HepG2 (cell line): Measurements from ENCODE around the gene SPATA21. TPM values are rescaled to one million over a fixed set of nuclear protein-coding genes. Genes with fewer than 3 reads are reported as not detected.

ENCODE experiments used
- ASH2L ChIP-seq: fragments of 300-600, 200-600 bp; sonication (generic); IDR thresholded peaks from 2 replicates; pipeline ENCODE4 v1.7.0; 2017; ENCODE audit warnings: low read depth, mild to moderate bottlenecking, moderate library complexity, mixed read lengths, low read length; ENCODE audit not compliant: insufficient read length
- KLF11 ChIP-seq: IDR thresholded peaks from 2 replicates; pipeline ENCODE4 v1.6.1; 2016; ENCODE audit warnings: missing compliant biosample characterization
- MEF2D ChIP-seq: sonication (generic); formaldehyde crosslinking; IDR thresholded peaks from 2 replicates; pipeline ENCODE4 v1.5.1; 2020; ENCODE audit warnings: mild to moderate bottlenecking, missing genetic modification reagents
- NR2F1 ChIP-seq, 2 experiments: fragments of 450-650 bp in 1 of 2; formaldehyde crosslinking in 1 of 2; IDR thresholded peaks; 2 replicates each; pipeline versions ENCODE4 v1.5.0 to v1.6.1; 2016 to 2020; ENCODE audit warnings: mild to moderate bottlenecking in 1 of 2, missing compliant biosample characterization in 1 of 2, missing genetic modification reagents in 1 of 2, moderate library complexity in 1 of 2
- PPARG ChIP-seq: conservative IDR thresholded peaks from 2 replicates; pipeline ENCODE4 v1.6.1; 2016; ENCODE audit warnings: missing biosample characterization, missing genetic modification reagents
- ZBTB7A ChIP-seq: sonication (generic); formaldehyde crosslinking; IDR thresholded peaks from 2 replicates; pipeline ENCODE4 v1.8.0; 2022; ENCODE audit warnings: mild to moderate bottlenecking, missing genetic modification reagents
- ZNF205 ChIP-seq: IDR thresholded peaks from 2 replicates; pipeline ENCODE4 v1.6.1; 2018; ENCODE audit warnings: missing biosample characterization, missing genetic modification reagents
- ZNF431 ChIP-seq: sonication (generic); formaldehyde crosslinking; IDR thresholded peaks from 2 replicates; pipeline ENCODE4 v1.9.0; 2022; ENCODE audit warnings: missing genetic modification reagents, low read depth, mild to moderate bottlenecking, borderline replicate concordance
- polyA plus RNA-seq, 8 experiments: library from polyadenylated mRNA; depleted of rRNA in 3 of 8; stranded (reverse) in 7 of 8; unstranded in 1 of 8; fragments of >200 nt; fragmentation: Illumina TruSeq in 4 of 8; extraction: Trizol in 4 of 8; gene quantifications; 2 replicates each; pipeline versions ENCODE4 v1.2.1 to v1.2.3, GENCODE V29; 2011 to 2016; ENCODE audit warnings: low read depth in 4 of 8, missing spikeins in 1 of 8, mixed read lengths in 1 of 8; ENCODE audit not compliant: insufficient read depth in 1 of 8
- total RNA-seq, 5 experiments: library from RNA; depleted of rRNA; stranded (reverse); fragments of >200 nt; fragmentation: Illumina TruSeq; extraction: Trizol; gene quantifications; 2 replicates each; pipeline ENCODE4 v1.2.3, GENCODE V29; 2016; ENCODE audit warnings: low read depth in 1 of 5
- TF ChIP-seq, protein P1 (sequence below): sonication (generic); formaldehyde crosslinking; IDR thresholded peaks from 2 replicates; pipeline ENCODE4 v1.5.1; 2020; ENCODE audit warnings: mild to moderate bottlenecking, missing genetic modification reagents, moderate library complexity
- TF ChIP-seq, protein P2 (sequence below): sonication (generic); formaldehyde crosslinking; conservative IDR thresholded peaks from 2 replicates; pipeline ENCODE4 v1.4.0; 2020; ENCODE audit warnings: missing genetic modification reagents
- TF ChIP-seq, protein P3 (sequence below): sonication (generic); formaldehyde crosslinking; IDR thresholded peaks from 2 replicates; pipeline ENCODE4 v1.5.0; 2020; ENCODE audit warnings: mild to moderate bottlenecking, missing genetic modification reagents
- TF ChIP-seq, protein P4 (sequence below): sonication (generic); formaldehyde crosslinking; IDR thresholded peaks from 2 replicates; pipeline ENCODE4 v1.4.0; 2020; ENCODE audit warnings: missing genetic modification reagents, borderline replicate concordance
- TF ChIP-seq, protein P5 (sequence below): sonication (generic); formaldehyde crosslinking; IDR thresholded peaks from 2 replicates; pipeline ENCODE4 v1.5.0; 2020; ENCODE audit warnings: mild to moderate bottlenecking, missing genetic modification reagents, borderline replicate concordance

The SPATA21 gene
- total and polyA plus RNA-seq, 2 of the 13 experiments (the other 11 are each of a cell fraction or from before 2014, with no cell fraction given), result 0.80 to 1.4 TPM

DNA sequence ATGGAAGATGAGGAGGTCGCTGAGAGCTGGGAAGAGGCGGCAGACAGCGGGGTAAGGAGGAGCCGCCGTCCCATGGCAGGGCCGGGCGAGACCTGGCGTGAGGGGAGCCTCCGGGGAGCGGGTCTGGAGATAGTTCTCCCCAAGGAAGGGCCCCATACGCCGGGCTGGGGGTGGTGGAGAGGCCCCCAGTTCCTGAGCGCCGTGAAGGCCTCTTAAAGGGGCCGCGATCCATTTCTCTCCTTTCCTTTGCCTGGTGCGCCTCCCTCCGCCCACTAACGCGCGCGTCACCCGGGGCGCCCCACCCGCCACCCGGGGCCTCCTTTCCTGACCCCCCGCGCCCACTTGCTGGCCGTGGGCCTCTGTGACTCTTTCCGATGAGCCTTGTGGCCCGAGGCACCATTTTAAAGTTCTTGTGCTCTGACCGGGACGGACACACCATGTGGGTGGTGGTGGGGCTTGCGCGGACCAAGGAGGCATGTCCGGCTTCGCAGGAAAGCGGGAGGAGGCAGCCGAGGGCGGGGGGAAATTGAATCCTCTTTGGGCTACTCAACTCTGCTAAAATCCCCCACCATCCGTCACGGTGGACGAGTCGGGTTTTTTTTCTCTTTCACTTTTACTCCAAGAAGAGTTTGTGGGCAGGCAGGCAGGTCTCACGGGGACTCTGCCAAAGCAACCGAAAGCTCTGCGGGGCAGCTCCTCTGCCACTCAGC is 69.8 kb downstream of the SPATA21 start (continued):
- TF ChIP-seq, protein P1, sequence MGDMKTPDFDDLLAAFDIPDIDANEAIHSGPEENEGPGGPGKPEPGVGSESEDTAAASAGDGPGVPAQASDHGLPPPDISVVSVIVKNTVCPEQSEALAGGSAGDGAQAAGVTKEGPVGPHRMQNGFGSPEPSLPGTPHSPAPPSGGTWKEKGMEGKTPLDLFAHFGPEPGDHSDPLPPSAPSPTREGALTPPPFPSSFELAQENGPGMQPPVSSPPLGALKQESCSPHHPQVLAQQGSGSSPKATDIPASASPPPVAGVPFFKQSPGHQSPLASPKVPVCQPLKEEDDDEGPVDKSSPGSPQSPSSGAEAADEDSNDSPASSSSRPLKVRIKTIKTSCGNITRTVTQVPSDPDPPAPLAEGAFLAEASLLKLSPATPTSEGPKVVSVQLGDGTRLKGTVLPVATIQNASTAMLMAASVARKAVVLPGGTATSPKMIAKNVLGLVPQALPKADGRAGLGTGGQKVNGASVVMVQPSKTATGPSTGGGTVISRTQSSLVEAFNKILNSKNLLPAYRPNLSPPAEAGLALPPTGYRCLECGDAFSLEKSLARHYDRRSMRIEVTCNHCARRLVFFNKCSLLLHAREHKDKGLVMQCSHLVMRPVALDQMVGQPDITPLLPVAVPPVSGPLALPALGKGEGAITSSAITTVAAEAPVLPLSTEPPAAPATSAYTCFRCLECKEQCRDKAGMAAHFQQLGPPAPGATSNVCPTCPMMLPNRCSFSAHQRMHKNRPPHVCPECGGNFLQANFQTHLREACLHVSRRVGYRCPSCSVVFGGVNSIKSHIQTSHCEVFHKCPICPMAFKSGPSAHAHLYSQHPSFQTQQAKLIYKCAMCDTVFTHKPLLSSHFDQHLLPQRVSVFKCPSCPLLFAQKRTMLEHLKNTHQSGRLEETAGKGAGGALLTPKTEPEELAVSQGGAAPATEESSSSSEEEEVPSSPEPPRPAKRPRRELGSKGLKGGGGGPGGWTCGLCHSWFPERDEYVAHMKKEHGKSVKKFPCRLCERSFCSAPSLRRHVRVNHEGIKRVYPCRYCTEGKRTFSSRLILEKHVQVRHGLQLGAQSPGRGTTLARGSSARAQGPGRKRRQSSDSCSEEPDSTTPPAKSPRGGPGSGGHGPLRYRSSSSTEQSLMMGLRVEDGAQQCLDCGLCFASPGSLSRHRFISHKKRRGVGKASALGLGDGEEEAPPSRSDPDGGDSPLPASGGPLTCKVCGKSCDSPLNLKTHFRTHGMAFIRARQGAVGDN, result peak; percentile 77
- peak; percentile 84 for TF ChIP-seq ASH2L
- TF ChIP-seq, protein P2, sequence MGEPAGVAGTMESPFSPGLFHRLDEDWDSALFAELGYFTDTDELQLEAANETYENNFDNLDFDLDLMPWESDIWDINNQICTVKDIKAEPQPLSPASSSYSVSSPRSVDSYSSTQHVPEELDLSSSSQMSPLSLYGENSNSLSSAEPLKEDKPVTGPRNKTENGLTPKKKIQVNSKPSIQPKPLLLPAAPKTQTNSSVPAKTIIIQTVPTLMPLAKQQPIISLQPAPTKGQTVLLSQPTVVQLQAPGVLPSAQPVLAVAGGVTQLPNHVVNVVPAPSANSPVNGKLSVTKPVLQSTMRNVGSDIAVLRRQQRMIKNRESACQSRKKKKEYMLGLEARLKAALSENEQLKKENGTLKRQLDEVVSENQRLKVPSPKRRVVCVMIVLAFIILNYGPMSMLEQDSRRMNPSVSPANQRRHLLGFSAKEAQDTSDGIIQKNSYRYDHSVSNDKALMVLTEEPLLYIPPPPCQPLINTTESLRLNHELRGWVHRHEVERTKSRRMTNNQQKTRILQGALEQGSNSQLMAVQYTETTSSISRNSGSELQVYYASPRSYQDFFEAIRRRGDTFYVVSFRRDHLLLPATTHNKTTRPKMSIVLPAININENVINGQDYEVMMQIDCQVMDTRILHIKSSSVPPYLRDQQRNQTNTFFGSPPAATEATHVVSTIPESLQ (CRISPR knock-in tag), result no peak
- no peak for TF ChIP-seq ZBTB7A (CRISPR knock-in tag)
- TF ChIP-seq, protein P3, sequence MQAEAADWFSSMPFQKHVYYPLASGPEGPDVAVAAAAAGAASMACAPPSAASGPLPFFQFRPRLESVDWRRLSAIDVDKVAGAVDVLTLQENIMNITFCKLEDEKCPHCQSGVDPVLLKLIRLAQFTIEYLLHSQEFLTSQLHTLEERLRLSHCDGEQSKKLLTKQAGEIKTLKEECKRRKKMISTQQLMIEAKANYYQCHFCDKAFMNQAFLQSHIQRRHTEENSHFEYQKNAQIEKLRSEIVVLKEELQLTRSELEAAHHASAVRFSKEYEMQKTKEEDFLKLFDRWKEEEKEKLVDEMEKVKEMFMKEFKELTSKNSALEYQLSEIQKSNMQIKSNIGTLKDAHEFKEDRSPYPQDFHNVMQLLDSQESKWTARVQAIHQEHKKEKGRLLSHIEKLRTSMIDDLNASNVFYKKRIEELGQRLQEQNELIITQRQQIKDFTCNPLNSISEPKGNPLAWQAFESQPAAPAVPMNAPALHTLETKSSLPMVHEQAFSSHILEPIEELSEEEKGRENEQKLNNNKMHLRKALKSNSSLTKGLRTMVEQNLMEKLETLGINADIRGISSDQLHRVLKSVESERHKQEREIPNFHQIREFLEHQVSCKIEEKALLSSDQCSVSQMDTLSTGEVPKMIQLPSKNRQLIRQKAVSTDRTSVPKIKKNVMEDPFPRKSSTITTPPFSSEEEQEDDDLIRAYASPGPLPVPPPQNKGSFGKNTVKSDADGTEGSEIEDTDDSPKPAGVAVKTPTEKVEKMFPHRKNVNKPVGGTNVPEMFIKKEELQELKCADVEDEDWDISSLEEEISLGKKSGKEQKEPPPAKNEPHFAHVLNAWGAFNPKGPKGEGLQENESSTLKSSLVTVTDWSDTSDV (CRISPR knock-in tag), result peak; percentile 92
- 0 out of 2 replicates have a peak, but pooled peaks have one; percentile 12 for TF ChIP-seq PPARG (CRISPR knock-in tag)
- 0 out of 2 replicates have a peak, but pooled peaks have one; percentile 13 for TF ChIP-seq MEF2D (CRISPR knock-in tag)
- TF ChIP-seq, protein P4, sequence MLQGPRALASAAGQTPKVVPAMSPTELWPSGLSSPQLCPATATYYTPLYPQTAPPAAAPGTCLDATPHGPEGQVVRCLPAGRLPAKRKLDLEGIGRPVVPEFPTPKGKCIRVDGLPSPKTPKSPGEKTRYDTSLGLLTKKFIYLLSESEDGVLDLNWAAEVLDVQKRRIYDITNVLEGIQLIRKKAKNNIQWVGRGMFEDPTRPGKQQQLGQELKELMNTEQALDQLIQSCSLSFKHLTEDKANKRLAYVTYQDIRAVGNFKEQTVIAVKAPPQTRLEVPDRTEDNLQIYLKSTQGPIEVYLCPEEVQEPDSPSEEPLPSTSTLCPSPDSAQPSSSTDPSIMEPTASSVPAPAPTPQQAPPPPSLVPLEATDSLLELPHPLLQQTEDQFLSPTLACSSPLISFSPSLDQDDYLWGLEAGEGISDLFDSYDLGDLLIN (CRISPR knock-in tag), result peak; percentile 62; the same call in 1 of the 2 replicates
- no peak for TF ChIP-seq ZNF431 (CRISPR knock-in tag)
- TF ChIP-seq NR2F1 (CRISPR knock-in tag; IDR thresholded peaks at IDR 0.05), result no peak
- TF ChIP-seq, protein P5, sequence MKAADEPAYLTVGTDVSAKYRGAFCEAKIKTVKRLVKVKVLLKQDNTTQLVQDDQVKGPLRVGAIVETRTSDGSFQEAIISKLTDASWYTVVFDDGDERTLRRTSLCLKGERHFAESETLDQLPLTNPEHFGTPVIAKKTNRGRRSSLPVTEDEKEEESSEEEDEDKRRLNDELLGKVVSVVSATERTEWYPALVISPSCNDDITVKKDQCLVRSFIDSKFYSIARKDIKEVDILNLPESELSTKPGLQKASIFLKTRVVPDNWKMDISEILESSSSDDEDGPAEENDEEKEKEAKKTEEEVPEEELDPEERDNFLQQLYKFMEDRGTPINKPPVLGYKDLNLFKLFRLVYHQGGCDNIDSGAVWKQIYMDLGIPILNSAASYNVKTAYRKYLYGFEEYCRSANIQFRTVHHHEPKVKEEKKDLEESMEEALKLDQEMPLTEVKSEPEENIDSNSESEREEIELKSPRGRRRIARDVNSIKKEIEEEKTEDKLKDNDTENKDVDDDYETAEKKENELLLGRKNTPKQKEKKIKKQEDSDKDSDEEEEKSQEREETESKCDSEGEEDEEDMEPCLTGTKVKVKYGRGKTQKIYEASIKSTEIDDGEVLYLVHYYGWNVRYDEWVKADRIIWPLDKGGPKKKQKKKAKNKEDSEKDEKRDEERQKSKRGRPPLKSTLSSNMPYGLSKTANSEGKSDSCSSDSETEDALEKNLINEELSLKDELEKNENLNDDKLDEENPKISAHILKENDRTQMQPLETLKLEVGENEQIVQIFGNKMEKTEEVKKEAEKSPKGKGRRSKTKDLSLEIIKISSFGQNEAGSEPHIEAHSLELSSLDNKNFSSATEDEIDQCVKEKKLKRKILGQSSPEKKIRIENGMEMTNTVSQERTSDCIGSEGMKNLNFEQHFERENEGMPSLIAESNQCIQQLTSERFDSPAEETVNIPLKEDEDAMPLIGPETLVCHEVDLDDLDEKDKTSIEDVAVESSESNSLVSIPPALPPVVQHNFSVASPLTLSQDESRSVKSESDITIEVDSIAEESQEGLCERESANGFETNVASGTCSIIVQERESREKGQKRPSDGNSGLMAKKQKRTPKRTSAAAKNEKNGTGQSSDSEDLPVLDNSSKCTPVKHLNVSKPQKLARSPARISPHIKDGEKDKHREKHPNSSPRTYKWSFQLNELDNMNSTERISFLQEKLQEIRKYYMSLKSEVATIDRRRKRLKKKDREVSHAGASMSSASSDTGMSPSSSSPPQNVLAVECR (CRISPR knock-in tag), result peak; percentile 77
- peak; percentile 82; the same call in 1 of the 2 replicates for TF ChIP-seq ZNF205
- TF ChIP-seq KLF11 (CRISPR knock-in tag), result peak; percentile 80; the same call in 1 of the 2 replicates
